ENCODE results near the gene TAPT1. TPM values are rescaled to one million over a fixed set of nuclear protein-coding genes. Genes with fewer than 3 reads are reported as not detected.

TAPT1 gene
- total and polyA plus RNA-seq, 2 donors (not counting 1 experiment from before 2014, with no cell fraction given): 58.4 to 76.0 TPM

DNA sequence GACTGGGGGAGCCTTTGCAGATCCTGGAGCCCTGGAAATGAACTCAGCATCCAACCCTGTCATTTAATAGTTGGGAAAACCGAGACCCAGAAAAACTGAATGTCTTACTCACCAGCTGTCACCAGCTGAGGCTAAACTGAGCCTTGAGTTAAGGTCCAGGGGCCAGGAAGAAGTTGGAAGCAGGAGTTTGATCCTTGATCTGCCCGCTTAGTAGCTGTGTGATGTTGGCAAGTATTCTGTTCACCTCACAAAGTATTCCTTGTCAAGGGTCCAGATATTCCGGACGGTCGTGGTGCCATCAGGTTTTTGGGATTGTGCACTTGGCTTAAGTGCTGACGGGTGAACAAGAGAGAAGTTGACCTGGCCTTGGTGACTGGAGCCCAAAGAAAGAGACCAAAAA, 111.7 kb downstream of the TAPT1 start:
- no peak overlapping the region for H3K4me3 Mint-ChIP-seq
- ATAC-seq (ENCODE audit: low read depth): no peak

DNA sequence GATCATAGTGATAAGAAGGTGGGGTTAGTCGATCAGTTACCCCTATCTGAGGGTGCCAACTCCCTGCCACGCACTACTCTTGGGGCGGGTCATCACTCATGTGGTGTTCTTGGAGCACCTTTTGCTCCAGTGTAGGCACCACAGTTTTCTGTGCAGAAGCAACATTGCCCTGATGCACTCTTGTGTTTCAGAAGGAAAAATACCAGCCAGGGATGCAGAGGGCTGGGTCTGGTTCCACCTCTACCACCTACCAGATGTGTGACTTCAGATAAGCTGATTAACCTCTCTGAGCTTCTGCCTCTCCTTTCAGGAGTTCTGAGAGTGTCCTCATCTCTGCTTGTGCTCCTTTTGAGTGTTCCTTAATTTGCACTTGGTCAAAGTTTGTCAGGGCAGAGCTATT, 112.5 kb downstream of the TAPT1 start:
- H3K9me3 Mint-ChIP-seq (ENCODE audit: insufficient read depth): no peaks in the 10 kb centered on the region

More for the DNA sequence above, 111.7 kb downstream of the TAPT1 start:
- no peaks in the 10 kb centered on the region for H3K4me1 ChIP-seq (ENCODE audit: control insufficient read depth in 2 of 2, insufficient read depth in 2 of 2, low read length in 2 of 2)
- peaks cover 31% of the 10 kb centered on the region for H3K27me3 Mint-ChIP-seq
- no peak overlapping the region for H3K27ac Mint-ChIP-seq
- H3K79me2 ChIP-seq (ENCODE audit: control insufficient read depth, insufficient read depth, low read length): no peaks in the 10 kb centered on the region
- intact Hi-C loops (cut with micrococcal nuclease): no loop called here
- ChIA-PET CTCF (no interaction called here), POLR2A (no interaction called here)
- H3K9me3 Mint-ChIP-seq (ENCODE audit: insufficient read depth): no peaks in the 10 kb centered on the region
- H4K20me1 ChIP-seq (ENCODE audit: control insufficient read depth, insufficient read depth, low read length, poor library complexity, severe bottlenecking): no peaks in the 10 kb centered on the region
- WGBS (ENCODE audit: insufficient coverage): 96% methylated on average over 5 of the region's 6 CpGs
- H3K9me3 ChIP-seq (ENCODE audit: control extremely low read depth in 1 of 3, control insufficient read depth in 2 of 3, insufficient read depth in 1 of 3, low read length in 2 of 3): no peaks in the 10 kb centered on the region
- no peak overlapping the region for H2AFZ ChIP-seq (ENCODE audit: insufficient read depth, low read depth, low read length, poor library complexity, severe bottlenecking)
- TF ChIP-seq, protein P1, sequence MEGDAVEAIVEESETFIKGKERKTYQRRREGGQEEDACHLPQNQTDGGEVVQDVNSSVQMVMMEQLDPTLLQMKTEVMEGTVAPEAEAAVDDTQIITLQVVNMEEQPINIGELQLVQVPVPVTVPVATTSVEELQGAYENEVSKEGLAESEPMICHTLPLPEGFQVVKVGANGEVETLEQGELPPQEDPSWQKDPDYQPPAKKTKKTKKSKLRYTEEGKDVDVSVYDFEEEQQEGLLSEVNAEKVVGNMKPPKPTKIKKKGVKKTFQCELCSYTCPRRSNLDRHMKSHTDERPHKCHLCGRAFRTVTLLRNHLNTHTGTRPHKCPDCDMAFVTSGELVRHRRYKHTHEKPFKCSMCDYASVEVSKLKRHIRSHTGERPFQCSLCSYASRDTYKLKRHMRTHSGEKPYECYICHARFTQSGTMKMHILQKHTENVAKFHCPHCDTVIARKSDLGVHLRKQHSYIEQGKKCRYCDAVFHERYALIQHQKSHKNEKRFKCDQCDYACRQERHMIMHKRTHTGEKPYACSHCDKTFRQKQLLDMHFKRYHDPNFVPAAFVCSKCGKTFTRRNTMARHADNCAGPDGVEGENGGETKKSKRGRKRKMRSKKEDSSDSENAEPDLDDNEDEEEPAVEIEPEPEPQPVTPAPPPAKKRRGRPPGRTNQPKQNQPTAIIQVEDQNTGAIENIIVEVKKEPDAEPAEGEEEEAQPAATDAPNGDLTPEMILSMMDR (IDR thresholded peaks at IDR 0.05): no peak
- no peak for TF ChIP-seq EZH2 (IDR thresholded peaks at IDR 0.05; ENCODE audit: borderline replicate concordance, insufficient read depth, low read depth, low read length, poor library complexity, severe bottlenecking)
- H3K4me3 ChIP-seq (ENCODE audit: control extremely low read depth in 1 of 5, extremely low read depth in 1 of 5, insufficient read depth in 1 of 5, low read depth in 2 of 5, low read length in 4 of 5): no peak overlapping the region
- no peaks in the 10 kb centered on the region for H3K27me3 ChIP-seq (replicated peaks in 1 of 4; ENCODE audit: control extremely low read depth in 1 of 4, control insufficient read depth in 3 of 4, insufficient read depth in 4 of 4, low read length in 3 of 4)
- H3K4me1 Mint-ChIP-seq: no peaks in the 10 kb centered on the region
- H3K4me2 ChIP-seq (replicated peaks; ENCODE audit: low read depth, low read length, poor library complexity, severe bottlenecking): no peak overlapping the region
- no peaks in the 10 kb centered on the region for H3K36me3 ChIP-seq (replicated peaks in 1 of 2; ENCODE audit: control extremely low read depth in 1 of 2, control insufficient read depth in 1 of 2, extremely low read depth in 1 of 2, insufficient read depth in 2 of 2, low read length in 1 of 2)
- no peak overlapping the region for H3K9ac ChIP-seq (ENCODE audit: low read length)
- no peak overlapping the region for H3K27ac ChIP-seq (ENCODE audit: low read length in 2 of 2)
- DNase-seq: no peak

More for the DNA sequence above, 112.5 kb downstream of the TAPT1 start:
- TF ChIP-seq EZH2 (IDR thresholded peaks at IDR 0.05; ENCODE audit: borderline replicate concordance, insufficient read depth, low read depth, low read length, poor library complexity, severe bottlenecking): no peak
- TF ChIP-seq, protein P1 (IDR thresholded peaks at IDR 0.05): no peak
- ATAC-seq (ENCODE audit: low read depth): no peak
- H3K4me1 Mint-ChIP-seq: no peaks in the 10 kb centered on the region
- no peaks in the 10 kb centered on the region for H3K4me1 ChIP-seq (ENCODE audit: control insufficient read depth in 2 of 2, insufficient read depth in 2 of 2, low read length in 2 of 2)
- no peak overlapping the region for H3K27ac Mint-ChIP-seq
- H3K4me3 Mint-ChIP-seq: no peak overlapping the region
- no peaks in the 10 kb centered on the region for H4K20me1 ChIP-seq (ENCODE audit: control insufficient read depth, insufficient read depth, low read length, poor library complexity, severe bottlenecking)
- no peaks in the 10 kb centered on the region for H3K79me2 ChIP-seq (ENCODE audit: control insufficient read depth, insufficient read depth, low read length)
- ChIA-PET CTCF (no interaction called here), POLR2A (no interaction called here)
- no peaks in the 10 kb centered on the region for H3K27me3 ChIP-seq (replicated peaks in 1 of 4; ENCODE audit: control extremely low read depth in 1 of 4, control insufficient read depth in 3 of 4, insufficient read depth in 4 of 4, low read length in 3 of 4)
- H3K9ac ChIP-seq (ENCODE audit: low read length): no peak overlapping the region
- H3K36me3 ChIP-seq (replicated peaks in 1 of 2; ENCODE audit: control extremely low read depth in 1 of 2, control insufficient read depth in 1 of 2, extremely low read depth in 1 of 2, insufficient read depth in 2 of 2, low read length in 1 of 2): no peaks in the 10 kb centered on the region
- H3K27me3 Mint-ChIP-seq: peaks cover 35% of the 10 kb centered on the region
- no peak overlapping the region for H3K4me2 ChIP-seq (replicated peaks; ENCODE audit: low read depth, low read length, poor library complexity, severe bottlenecking)
- no peak overlapping the region for H3K4me3 ChIP-seq (ENCODE audit: control extremely low read depth in 1 of 5, extremely low read depth in 1 of 5, insufficient read depth in 1 of 5, low read depth in 2 of 5, low read length in 4 of 5)
- no peaks in the 10 kb centered on the region for H3K9me3 ChIP-seq (ENCODE audit: control extremely low read depth in 1 of 3, control insufficient read depth in 2 of 3, insufficient read depth in 1 of 3, low read length in 2 of 3)
- WGBS (ENCODE audit: insufficient coverage): 100% methylated on average over 3 of the region's 3 CpGs
- intact Hi-C loops (cut with micrococcal nuclease): no loop called here
- no peak overlapping the region for H2AFZ ChIP-seq (ENCODE audit: insufficient read depth, low read depth, low read length, poor library complexity, severe bottlenecking)
- DNase-seq: no peak
- no peak overlapping the region for H3K27ac ChIP-seq (ENCODE audit: low read length in 2 of 2)

Data from B cell (primary cell).